Astrocyte (in vitro differentiated cells and primary cell): ENCODE data around the gene DNLZ. TPM values are rescaled to one million over a fixed set of nuclear protein-coding genes. Genes with fewer than 3 reads are reported as not detected.

ENCODE experiments used
- DNase-seq: peaks from one replicate; pipeline ENCODE4 v3.0.0-alpha.2; 2010; ENCODE audit warnings: low read depth
- FAIRE-seq: peaks from 2 replicates; lab custom pipeline; 2011; peaks lifted over from hg19 to GRCh38; lab: Jason Lieb, UNC
- H2AFZ ChIP-seq: 2 replicates; pipeline ENCODE4 v1.6.0; 2012; ENCODE audit warnings: low read depth, low read length, inconsistent platforms
- H3K27ac ChIP-seq: 2 replicates; pipeline ENCODE4 v1.5.1; 2011; ENCODE audit warnings: low read depth, low read length, inconsistent platforms
- H3K27me3 ChIP-seq: 2 replicates; pipeline ENCODE4 v1.6.0; 2011; ENCODE audit warnings: low read length, inconsistent platforms; ENCODE audit not compliant: insufficient read depth
- H3K36me3 ChIP-seq: 2 replicates; pipeline ENCODE4 v1.5.1; 2011; ENCODE audit warnings: low read length, inconsistent platforms; ENCODE audit not compliant: insufficient read depth
- H3K4me1 ChIP-seq: 2 replicates; pipeline ENCODE4 v1.5.1; 2011; ENCODE audit warnings: low read length, inconsistent platforms; ENCODE audit not compliant: insufficient read depth
- H3K4me2 ChIP-seq: 2 replicates; pipeline ENCODE4 v1.6.0; 2012; ENCODE audit warnings: low read length, inconsistent platforms
- H3K4me3 ChIP-seq: 2 replicates; pipeline ENCODE4 v1.5.1; 2011; ENCODE audit warnings: low read depth, mild to moderate bottlenecking, low read length, inconsistent platforms; ENCODE audit not compliant: insufficient read depth
- H3K79me2 ChIP-seq: 2 replicates; pipeline ENCODE4 v1.6.0; 2012; ENCODE audit warnings: mild to moderate bottlenecking, low read length, inconsistent platforms; ENCODE audit not compliant: insufficient read depth
- H3K9ac ChIP-seq: 2 replicates; pipeline ENCODE4 v1.6.0; 2012; ENCODE audit warnings: mild to moderate bottlenecking, low read length, inconsistent platforms
- H3K9me3 ChIP-seq: 2 replicates; pipeline ENCODE4 v1.5.1; 2012; ENCODE audit warnings: low read depth, mild to moderate bottlenecking, low read length, inconsistent platforms; ENCODE audit not compliant: insufficient read depth
- H4K20me1 ChIP-seq: 2 replicates; pipeline ENCODE4 v1.6.0; 2012; ENCODE audit warnings: low read length, inconsistent platforms; ENCODE audit not compliant: insufficient read depth
- H3K27ac Mint-ChIP-seq: one replicate; pipeline ENCODE4 v1.8.0; 2021; ENCODE audit warnings: mild to moderate bottlenecking, mixed read lengths; ENCODE audit not compliant: unreplicated experiment
- H3K27me3 Mint-ChIP-seq: one replicate; pipeline ENCODE4 v1.8.0; 2021; ENCODE audit warnings: low read depth, mixed read lengths; ENCODE audit not compliant: unreplicated experiment
- H3K36me3 Mint-ChIP-seq: one replicate; pipeline ENCODE4 v1.8.0; 2021; ENCODE audit warnings: low read depth, mixed read lengths; ENCODE audit not compliant: unreplicated experiment
- H3K4me1 Mint-ChIP-seq: one replicate; pipeline ENCODE4 v1.8.0; 2021; ENCODE audit warnings: low read depth, mixed read lengths; ENCODE audit not compliant: unreplicated experiment
- H3K4me3 Mint-ChIP-seq: one replicate; pipeline ENCODE4 v1.8.0; 2021; ENCODE audit warnings: mild to moderate bottlenecking, moderate library complexity, mixed read lengths; ENCODE audit not compliant: unreplicated experiment
- H3K9me3 Mint-ChIP-seq: one replicate; pipeline ENCODE4 v1.8.0; 2021; ENCODE audit warnings: mild to moderate bottlenecking, mixed read lengths; ENCODE audit not compliant: unreplicated experiment
- EZH2 ChIP-seq: IDR thresholded peaks from 2 replicates; pipeline ENCODE4 v1.6.1; 2012; ENCODE audit warnings: mild to moderate bottlenecking, low read length, inconsistent platforms; ENCODE audit not compliant: insufficient read depth
- total RNA-seq: library from RNA; stranded (reverse); gene quantifications from 2 replicates; pipeline ENCODE4 v1.2.1, GENCODE V29; 2021
- TF ChIP-seq, protein P1 (sequence below): IDR thresholded peaks from 2 replicates; pipeline ENCODE4 v1.5.1; 2011; ENCODE audit warnings: low read depth, mild to moderate bottlenecking, inconsistent platforms, low read length, moderate library complexity; ENCODE audit not compliant: insufficient read depth

DNLZ gene
- total RNA-seq, 1 donor from 2014 or later, result 17.4 TPM

DNA sequence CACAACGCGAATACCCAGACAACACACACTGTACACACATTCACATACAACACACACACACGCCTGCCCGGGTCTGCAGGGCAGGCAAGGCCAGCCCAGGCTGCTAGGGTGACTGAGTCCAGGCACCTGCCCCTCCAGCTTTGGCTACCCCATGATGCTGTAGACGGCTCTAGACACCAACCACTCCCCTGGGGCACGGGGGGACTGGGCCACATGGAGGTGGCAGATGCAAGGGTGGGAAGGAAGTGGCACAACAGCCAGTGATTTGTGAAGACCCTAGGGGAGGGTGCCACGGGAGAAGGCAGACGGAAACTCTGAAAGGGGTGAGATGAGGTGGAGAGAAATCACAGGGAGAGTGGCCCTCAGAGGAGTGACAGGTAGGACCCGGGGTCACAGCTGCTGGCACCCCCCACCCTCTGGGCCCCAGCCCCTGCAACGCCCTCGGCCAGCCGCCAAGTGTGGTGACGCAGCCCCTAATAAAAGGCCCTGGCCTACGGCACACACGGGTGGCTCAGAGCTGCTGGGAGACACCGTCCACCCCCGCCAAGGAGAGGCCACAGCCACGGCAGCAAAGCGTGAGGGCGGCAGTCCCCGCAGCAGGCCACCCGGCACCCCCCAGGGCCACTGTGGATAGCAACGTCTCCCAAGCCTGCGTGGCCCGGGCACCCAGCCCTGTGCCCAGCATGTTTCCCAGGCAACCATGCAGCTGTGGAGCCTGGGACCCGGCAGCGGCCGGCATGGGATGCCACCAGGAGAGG lies 53.1 kb downstream of the DNLZ start:
- Histone ChIP-seq H3K27ac (no peak overlapping the region), H2AFZ (no peak overlapping the region), H3K4me1 (no peaks in the 10 kb centered on the region), H3K9me3 (peaks cover 10% of the 10 kb centered on the region), H3K4me2 (no peak overlapping the region), H4K20me1 (peaks cover 9% of the 10 kb centered on the region), H3K4me3 (no peak overlapping the region), H3K27me3 (no peaks in the 10 kb centered on the region), H3K9ac (no peak overlapping the region), H3K79me2 (no peaks in the 10 kb centered on the region), H3K36me3 (no peaks in the 10 kb centered on the region)
- DNase-seq, result no peak
- H3K4me3 Mint-ChIP-seq, result no peak overlapping the region
- TF ChIP-seq, protein P1, sequence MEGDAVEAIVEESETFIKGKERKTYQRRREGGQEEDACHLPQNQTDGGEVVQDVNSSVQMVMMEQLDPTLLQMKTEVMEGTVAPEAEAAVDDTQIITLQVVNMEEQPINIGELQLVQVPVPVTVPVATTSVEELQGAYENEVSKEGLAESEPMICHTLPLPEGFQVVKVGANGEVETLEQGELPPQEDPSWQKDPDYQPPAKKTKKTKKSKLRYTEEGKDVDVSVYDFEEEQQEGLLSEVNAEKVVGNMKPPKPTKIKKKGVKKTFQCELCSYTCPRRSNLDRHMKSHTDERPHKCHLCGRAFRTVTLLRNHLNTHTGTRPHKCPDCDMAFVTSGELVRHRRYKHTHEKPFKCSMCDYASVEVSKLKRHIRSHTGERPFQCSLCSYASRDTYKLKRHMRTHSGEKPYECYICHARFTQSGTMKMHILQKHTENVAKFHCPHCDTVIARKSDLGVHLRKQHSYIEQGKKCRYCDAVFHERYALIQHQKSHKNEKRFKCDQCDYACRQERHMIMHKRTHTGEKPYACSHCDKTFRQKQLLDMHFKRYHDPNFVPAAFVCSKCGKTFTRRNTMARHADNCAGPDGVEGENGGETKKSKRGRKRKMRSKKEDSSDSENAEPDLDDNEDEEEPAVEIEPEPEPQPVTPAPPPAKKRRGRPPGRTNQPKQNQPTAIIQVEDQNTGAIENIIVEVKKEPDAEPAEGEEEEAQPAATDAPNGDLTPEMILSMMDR, result no peak
- TF ChIP-seq EZH2, result no peak
- FAIRE-seq, result no peak
- peaks cover 5% of the 10 kb centered on the region for H3K27me3 Mint-ChIP-seq
- H3K9me3 Mint-ChIP-seq, result peaks cover 9% of the 10 kb centered on the region
- peaks cover 4% of the 10 kb centered on the region for H3K36me3 Mint-ChIP-seq
- H3K27ac Mint-ChIP-seq, result no peak overlapping the region
- H3K4me1 Mint-ChIP-seq, result no peaks in the 10 kb centered on the region

GRCh38 chr9:136309806-136310220 lies 53.7 kb downstream of the DNLZ start:
- no peak for DNase-seq
- H3K36me3 ChIP-seq, result no peaks in the 10 kb centered on the region
- no peaks in the 10 kb centered on the region for H3K27me3 ChIP-seq
- H3K27ac Mint-ChIP-seq, result no peak overlapping the region
- H3K9ac ChIP-seq, result no peak overlapping the region
- H4K20me1 ChIP-seq, result peaks cover 9% of the 10 kb centered on the region
- no peaks in the 10 kb centered on the region for H3K79me2 ChIP-seq
- FAIRE-seq, result no peak
- H3K4me1 ChIP-seq, result no peaks in the 10 kb centered on the region
- no peak overlapping the region for H3K27ac ChIP-seq
- peaks cover 4% of the 10 kb centered on the region for H3K9me3 ChIP-seq
- TF ChIP-seq EZH2, result no peak
- TF ChIP-seq, protein P1, result no peak
- H3K4me3 Mint-ChIP-seq, result no peak overlapping the region
- H3K27me3 Mint-ChIP-seq, result peaks cover 7% of the 10 kb centered on the region
- H3K4me1 Mint-ChIP-seq, result no peaks in the 10 kb centered on the region
- no peak overlapping the region for H3K4me3 ChIP-seq
- H3K4me2 ChIP-seq, result no peak overlapping the region
- no peak overlapping the region for H2AFZ ChIP-seq
- peaks cover 3% of the 10 kb centered on the region for H3K9me3 Mint-ChIP-seq
- no peaks in the 10 kb centered on the region for H3K36me3 Mint-ChIP-seq

Other genes with a start within 250 kb of the DNLZ start
- 29.8 and 30.3 TPM in 2 replicates for gene TMEM250, start 244.9 kb downstream of the DNLZ start, total RNA-seq
- gene LHX3, start 158.6 kb downstream of the DNLZ start, total RNA-seq, result not detected in 2 replicates
- gene QSOX2, start 117.9 kb downstream of the DNLZ start, total RNA-seq, result 20.4 and 20.9 TPM in 2 replicates
- gene CCDC187, start 59.6 kb downstream of the DNLZ start, total RNA-seq, result 0.09 TPM in 1 of 2 replicates, not detected in the other
- 52.6 and 59.4 TPM in 2 replicates for gene GPSM1, start 36.2 kb downstream of the DNLZ start, total RNA-seq
- 2.7 and 4.2 TPM in 2 replicates for gene CARD9, start 9.9 kb upstream of the DNLZ start, total RNA-seq
- 13.8 and 18.6 TPM in 2 replicates for gene SNAPC4, start 36.4 kb upstream of the DNLZ start, total RNA-seq
- 71.5 and 71.7 TPM in 2 replicates for gene ENTR1, start 46.9 kb upstream of the DNLZ start, total RNA-seq
- 91.6 and 94.4 TPM in 2 replicates for gene PMPCA, start 46.9 kb upstream of the DNLZ start, total RNA-seq
- 12.6 and 13.2 TPM in 2 replicates for gene INPP5E, start 76.1 kb upstream of the DNLZ start, total RNA-seq
- gene SEC16A, start 119.3 kb upstream of the DNLZ start, total RNA-seq, result 94.5 and 103 TPM in 2 replicates
- gene NOTCH1, start 182.3 kb upstream of the DNLZ start, total RNA-seq, result 34.1 and 35.5 TPM in 2 replicates